GM23338 (cell line): ENCODE results near the gene UGT1A3. TPM values are rescaled to one million over a fixed set of nuclear protein-coding genes. Genes with fewer than 3 reads are reported as not detected.

Experiments used
- ATAC-seq: fragments of 200-7000 bp; cut with Tn5 transposase; 3 replicates; pipeline ENCODE4 v1.9.1; 2020
- DNase-seq: peaks from one replicate; pipeline ENCODE4 v3.0.0-alpha.2; 2015; ENCODE audit warnings: low spot score
- H2AFZ ChIP-seq: fragments of 200-600 bp; sonication (generic); 2 replicates; pipeline ENCODE4 v1.8.0; 2016; ENCODE audit warnings: antibody characterized with exemption, mild to moderate bottlenecking, moderate library complexity
- H3F3A ChIP-seq: fragments of 200-600 bp; sonication (generic); replicated peaks from 2 replicates; pipeline ENCODE4 v1.8.0; 2017; ENCODE audit warnings: antibody characterized with exemption, mixed run types, low read depth
- H3K27ac ChIP-seq: fragments of 200-600 bp; sonication (generic); 2 replicates; pipeline ENCODE4 v1.6.1; 2016; ENCODE audit warnings: low read depth
- H3K27me3 ChIP-seq: fragments of 200-600 bp; sonication (generic); 2 replicates; pipeline ENCODE4 v1.8.0; 2016; ENCODE audit warnings: mild to moderate bottlenecking, mixed run types, moderate library complexity; ENCODE audit not compliant: insufficient read depth
- H3K36me3 ChIP-seq: fragments of 200-600 bp; sonication (generic); 2 replicates; pipeline ENCODE4 v1.8.0; 2016; ENCODE audit warnings: mild to moderate bottlenecking; ENCODE audit not compliant: insufficient read depth
- H3K4me1 ChIP-seq: fragments of 200-600 bp; sonication (generic); 2 replicates; pipeline ENCODE4 v1.8.0; 2016; ENCODE audit warnings: mild to moderate bottlenecking, moderate library complexity; ENCODE audit not compliant: insufficient read depth
- H3K4me2 ChIP-seq: fragments of 200-600 bp; sonication (generic); 2 replicates; pipeline ENCODE4 v1.7.1; 2017; ENCODE audit warnings: mixed run types
- H3K4me3 ChIP-seq: fragments of 200-600 bp; sonication (generic); 2 replicates; pipeline ENCODE4 v1.6.1; 2016; ENCODE audit warnings: mixed run types
- H3K79me2 ChIP-seq: fragments of 200-600 bp; sonication (generic); replicated peaks from 2 replicates; pipeline ENCODE4 v1.8.0; 2017; ENCODE audit warnings: mild to moderate bottlenecking; ENCODE audit not compliant: insufficient read depth
- H3K9me2 ChIP-seq: fragments of 200-600 bp; sonication (generic); 2 replicates; pipeline ENCODE4 v1.8.0; 2017; ENCODE audit not compliant: insufficient read depth
- H4K20me1 ChIP-seq: fragments of 200-600 bp; sonication (generic); replicated peaks from 2 replicates; pipeline ENCODE4 v1.8.0; 2017; ENCODE audit warnings: mild to moderate bottlenecking; ENCODE audit not compliant: insufficient read depth
- H3K27ac Mint-ChIP-seq: 2 replicates; pipeline ENCODE4 v1.8.0; 2020; ENCODE audit warnings: inconsistent platforms, mild to moderate bottlenecking, moderate library complexity, mixed read lengths
- H3K27me3 Mint-ChIP-seq: 3 replicates; pipeline ENCODE4 v1.8.0; 2022; ENCODE audit warnings: low read depth, mild to moderate bottlenecking, moderate library complexity, mixed read lengths, inconsistent platforms; ENCODE audit not compliant: insufficient read depth, poor library complexity
- H3K36me3 Mint-ChIP-seq: 3 replicates; pipeline ENCODE4 v1.8.0; 2021; ENCODE audit warnings: low read depth, mild to moderate bottlenecking, inconsistent platforms, moderate library complexity, mixed read lengths
- H3K4me1 Mint-ChIP-seq: 3 replicates; pipeline ENCODE4 v1.8.0; 2020; ENCODE audit warnings: mild to moderate bottlenecking, inconsistent platforms, mixed read lengths
- H3K4me3 Mint-ChIP-seq: 3 replicates; pipeline ENCODE4 v1.8.0; 2021; ENCODE audit warnings: moderate library complexity, mild to moderate bottlenecking, inconsistent platforms, mixed read lengths
- H3K9me3 Mint-ChIP-seq: 3 replicates; pipeline ENCODE4 v1.8.0; 2020; ENCODE audit warnings: moderate library complexity, mild to moderate bottlenecking, inconsistent platforms, mixed read lengths
- CREB1 ChIP-seq: fragments of 250-450 bp; sonication (Bioruptor Pico); IDR thresholded peaks from 2 replicates; pipeline ENCODE4 v1.5.0; 2020; ENCODE audit warnings: low read depth, mild to moderate bottlenecking, moderate library complexity
- CTCF ChIP-seq, 2 experiments: fragments of 200-600 bp in 1 of 2; sonication (generic) in 1 of 2; conservative IDR thresholded peaks; 2 replicates each; pipeline versions ENCODE4 v1.5.1 to v1.6.1; 2016 to 2017; ENCODE audit warnings: antibody characterized with exemption in 2 of 2, low read depth in 2 of 2, mild to moderate bottlenecking in 2 of 2, moderate library complexity in 1 of 2
- ETS1 ChIP-seq: IDR thresholded peaks from 2 replicates; pipeline ENCODE4 v1.6.1; 2016; ENCODE audit warnings: antibody characterized with exemption
- EZH2 ChIP-seq: fragments of 200-600 bp; sonication (generic); IDR thresholded peaks from one replicate; pipeline ENCODE4 v1.8.0; 2017; ENCODE audit warnings: antibody characterized with exemption, mild to moderate bottlenecking, low read depth; ENCODE audit not compliant: unreplicated experiment
- EZH2phosphoT487 ChIP-seq: fragments of 200-600 bp; sonication (generic); IDR thresholded peaks from one replicate; pipeline ENCODE4 v1.8.1; 2018; ENCODE audit warnings: antibody characterized with exemption; ENCODE audit not compliant: unreplicated experiment
- JUNB ChIP-seq: IDR thresholded peaks from one replicate; pipeline ENCODE4 v1.6.1; 2016; ENCODE audit warnings: antibody characterized with exemption; ENCODE audit not compliant: unreplicated experiment
- NANOG ChIP-seq: IDR thresholded peaks from 2 replicates; pipeline ENCODE4 v1.6.1; 2016; ENCODE audit warnings: antibody characterized with exemption, borderline replicate concordance
- POLR2AphosphoS5 ChIP-seq: IDR thresholded peaks from 2 replicates; pipeline ENCODE4 v1.6.1; 2016; ENCODE audit warnings: antibody characterized with exemption, low read depth
- STAT1 ChIP-seq: IDR thresholded peaks from one replicate; pipeline ENCODE4 v1.6.1; 2016; ENCODE audit warnings: antibody characterized with exemption; ENCODE audit not compliant: unreplicated experiment
- ZNF114 ChIP-seq: fragments of 250-450 bp; sonication (Bioruptor Pico); IDR thresholded peaks from 2 replicates; pipeline ENCODE4 v1.5.0; 2020; ENCODE audit warnings: mild to moderate bottlenecking, moderate library complexity
- ZNF331 ChIP-seq: fragments of 250-450 bp; sonication (Bioruptor Pico); IDR thresholded peaks from 2 replicates; pipeline ENCODE4 v1.5.0; 2020; ENCODE audit warnings: low read depth, mild to moderate bottlenecking, moderate library complexity
- ZNF462 ChIP-seq: fragments of 250-450 bp; sonication (Bioruptor Pico); IDR thresholded peaks from 2 replicates; pipeline ENCODE4 v1.5.0; 2020; ENCODE audit warnings: mild to moderate bottlenecking, moderate library complexity
- polyA plus RNA-seq: library from polyadenylated mRNA; unstranded; fragments of >200 nt; fragmentation: Nextera tagmentation; extraction: Ambion mirVana; gene quantifications from 2 replicates; pipeline ENCODE4 v1.2.1, GENCODE V29; 2016
- total RNA-seq: library from RNA; depleted of rRNA; stranded (reverse); fragments of >200 nt; shearing (Covaris generic); gene quantifications from 2 replicates; pipeline ENCODE4 v1.2.3, GENCODE V29; 2014

The UGT1A3 gene
- total and polyA plus RNA-seq, 2 experiments from 2014 or later: not detected

- no peak for TF ChIP-seq ETS1
- H3K4me3 ChIP-seq: no peak overlapping the region
- Mint-ChIP-seq H3K36me3 (peaks cover 4% of the 10 kb centered on the region; the same call in 2 of the 3 replicates), H3K9me3 (peaks cover 20% of the 10 kb centered on the region), H3K4me3 (no peak overlapping the region), H3K27me3 (no peaks in the 10 kb centered on the region), H3K27ac (no peak overlapping the region), H3K4me1 (no peaks in the 10 kb centered on the region)
- no peaks in the 10 kb centered on the region for H4K20me1 ChIP-seq
- H3K36me3 ChIP-seq: no peaks in the 10 kb centered on the region
- no peaks in the 10 kb centered on the region for H3K4me1 ChIP-seq
- no peaks in the 10 kb centered on the region for H3K79me2 ChIP-seq
- no peak overlapping the region for H2AFZ ChIP-seq
- no peaks in the 10 kb centered on the region for H3K27me3 ChIP-seq
- no peak for ATAC-seq
- H3F3A ChIP-seq: no peaks in the 10 kb centered on the region
- DNase-seq: no peak
- H3K27ac ChIP-seq: no peak overlapping the region
- H3K9me2 ChIP-seq: 0 out of 2 replicates have a peak, but pooled peaks cover 4% of the 10 kb centered on the region
- no peak overlapping the region for H3K4me2 ChIP-seq
Measured at GRCh38 chr2:233780771-233781170, 51.9 kb downstream of the UGT1A3 start.

GRCh38 chr2:233789554-233789953, 60.7 kb downstream of the UGT1A3 start:
- H3K9me3 Mint-ChIP-seq: peaks cover 12% of the 10 kb centered on the region; the same call in 2 of the 3 replicates
- no peaks in the 10 kb centered on the region; the same call in 2 of the 3 replicates for H3K4me1 Mint-ChIP-seq
- Histone ChIP-seq H3K9me2 (no peaks in the 10 kb centered on the region), H3F3A (no peaks in the 10 kb centered on the region), H3K27ac (no peak overlapping the region), H4K20me1 (no peaks in the 10 kb centered on the region), H3K4me1 (no peaks in the 10 kb centered on the region), H3K36me3 (no peaks in the 10 kb centered on the region), H3K4me3 (no peak overlapping the region), H3K27me3 (no peaks in the 10 kb centered on the region), H2AFZ (no peak overlapping the region), H3K4me2 (no peak overlapping the region), H3K79me2 (no peaks in the 10 kb centered on the region)
- H3K4me3 Mint-ChIP-seq: no peak overlapping the region
- H3K27me3 Mint-ChIP-seq: peaks cover 11% of the 10 kb centered on the region
- DNase-seq (no peak), ATAC-seq (no peak)
- no peak overlapping the region for H3K27ac Mint-ChIP-seq
- no peaks in the 10 kb centered on the region; the same call in 2 of the 3 replicates for H3K36me3 Mint-ChIP-seq
- TF ChIP-seq STAT1: no peak
- no peak for TF ChIP-seq CREB1 (CRISPR knock-in tag)
- TF ChIP-seq ZNF462: no peak
- no peak for TF ChIP-seq NANOG
- no peak for TF ChIP-seq ZNF331 (CRISPR knock-in tag)
- TF ChIP-seq ETS1: no peak
- TF ChIP-seq POLR2AphosphoS5: no peak
- TF ChIP-seq EZH2: no peak
- no peak for TF ChIP-seq JUNB
- TF ChIP-seq ZNF114 (CRISPR knock-in tag): no peak
- no peak for TF ChIP-seq EZH2phosphoT487
- TF ChIP-seq CTCF (conservative IDR thresholded peaks at IDR 0.05; ENCODE audit: low read depth in 2 of 2): no peak
